ENCODE measurements around the gene SCG3. TPM values are rescaled to one million over a fixed set of nuclear protein-coding genes. Genes with fewer than 3 reads are reported as not detected.

SCG3 gene
- 0.28 TPM for polyA plus RNA-seq (2013, experiment 1 of 2)
- polyA plus RNA-seq (2013, experiment 2 of 2): 0.33 TPM

GRCh38 chr15:51681303-51681963, at the start of gene SCG3:
Gene SCG3, plus strand, starts transcription at chr15:51681503. Its CDS starts 253 bp downstream, at chr15:51681756.
- Histone ChIP-seq H3K4me2 (ENCODE audit: insufficient read depth, low read length, poor library complexity, severe bottlenecking) (peak within 1 kb of the TSS; percentile 70), H3K14ac (ENCODE audit: low read length) (no peak within 1 kb of the TSS), H3K4me1 (ENCODE audit: control insufficient read depth in 2 of 2, insufficient read depth in 1 of 2, low read depth in 1 of 2, low read length in 2 of 2) (peaks cover 0 to 5% of the 10 kb centered on the region in 2 donors), H3K36me3 (replicated peaks in 1 of 2; ENCODE audit: control insufficient read depth in 2 of 2, insufficient read depth in 2 of 2, low read length in 2 of 2) (no peaks in the 10 kb centered on the region), H2BK5ac (ENCODE audit: low read length) (no peak within 1 kb of the TSS), H3K9ac (ENCODE audit: low read depth, low read length, poor library complexity) (peak within 1 kb of the TSS; percentile 34), H3K23ac (ENCODE audit: low read depth, low read length, poor library complexity) (no peak within 1 kb of the TSS), H3K79me1 (ENCODE audit: low read depth, low read length) (no peaks in the 10 kb centered on the region), H3K27ac (replicated peaks; ENCODE audit: low read length) (no peak within 1 kb of the TSS), H4K91ac (ENCODE audit: low read depth, low read length, poor library complexity) (no peak within 1 kb of the TSS), H2AK5ac (ENCODE audit: low read depth, low read length) (no peak within 1 kb of the TSS), H3K4me3 (ENCODE audit: low read length in 2 of 2) (peak within 1 kb of the TSS; percentile 56 to 70), H2BK120ac (ENCODE audit: low read depth, low read length) (no peak within 1 kb of the TSS), H3K18ac (ENCODE audit: low read length) (no peak within 1 kb of the TSS), H2AFZ (ENCODE audit: low read length) (peak within 1 kb of the TSS; percentile 88), H2BK12ac (ENCODE audit: low read length) (no peak within 1 kb of the TSS), H4K8ac (ENCODE audit: low read depth, low read length) (no peak within 1 kb of the TSS), H3K4ac (ENCODE audit: low read length) (no peak within 1 kb of the TSS), H3K9me3 (replicated peaks in 1 of 2; ENCODE audit: control insufficient read depth in 2 of 2, insufficient read depth in 1 of 2, low read depth in 1 of 2, low read length in 2 of 2) (no peaks in the 10 kb centered on the region), H3K27me3 (ENCODE audit: control insufficient read depth in 3 of 3, insufficient read depth in 3 of 3, low read depth in 1 of 3, low read length in 3 of 3) (peaks cover 0 to 2% (median 2%) of the 10 kb centered on the region in 3 experiments), H2BK15ac (ENCODE audit: low read length) (no peak within 1 kb of the TSS)
- DNase-seq (ENCODE audit: low spot score): peak; percentile 88
- no CpG with 5 or more reads among the region's 38 CpGs for WGBS, 2 donors (ENCODE audit: extremely low coverage in 2 of 2, insufficient read length in 2 of 2, insufficient replicate concordance in 1 of 2)

DNA sequence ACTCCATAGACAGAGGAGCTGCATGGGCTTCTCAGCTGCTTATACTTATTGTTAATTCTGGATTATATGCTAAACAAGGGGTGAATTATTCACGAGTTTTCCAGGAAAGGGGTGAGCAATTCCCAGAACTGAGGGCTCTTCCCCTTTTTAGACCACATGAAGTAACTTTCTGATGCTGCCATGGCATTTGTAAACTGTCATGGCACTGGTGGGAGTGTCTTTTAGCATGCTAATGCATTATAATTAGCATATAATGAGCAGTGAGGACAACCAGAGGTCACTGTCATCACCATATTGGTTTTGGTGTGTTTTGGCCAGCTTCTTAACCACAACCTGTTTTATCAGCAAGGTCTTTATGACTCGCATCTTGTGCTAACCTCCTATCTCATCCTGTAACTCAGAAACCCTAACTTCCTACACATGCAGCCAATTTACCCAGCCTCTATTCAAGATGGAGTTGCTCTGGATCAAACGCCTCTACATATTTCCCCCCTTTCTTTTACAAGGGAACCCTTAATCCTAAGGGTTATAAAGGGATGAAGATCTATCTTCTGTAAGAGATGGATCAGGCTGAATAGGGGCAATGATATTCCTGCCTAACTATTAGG, 46.6 kb upstream of the SCG3 start:
- Histone ChIP-seq H2AK5ac (ENCODE audit: low read depth, low read length) (no peak overlapping the region), H3K4me3 (ENCODE audit: low read length in 2 of 2) (no peak overlapping the region), H2AFZ (ENCODE audit: low read length) (peak overlapping the region; percentile 41), H3K27ac (replicated peaks; ENCODE audit: low read length) (no peak overlapping the region), H3K27me3 (ENCODE audit: control insufficient read depth in 3 of 3, insufficient read depth in 3 of 3, low read depth in 1 of 3, low read length in 3 of 3) (no peaks in the 10 kb centered on the region), H2BK5ac (ENCODE audit: low read length) (no peak overlapping the region), H2BK12ac (ENCODE audit: low read length) (no peak overlapping the region), H4K8ac (ENCODE audit: low read depth, low read length) (no peak overlapping the region), H2BK120ac (ENCODE audit: low read depth, low read length) (no peak overlapping the region), H3K14ac (ENCODE audit: low read length) (no peak overlapping the region), H3K4me2 (ENCODE audit: insufficient read depth, low read length, poor library complexity, severe bottlenecking) (no peak overlapping the region), H3K36me3 (replicated peaks in 1 of 2; ENCODE audit: control insufficient read depth in 2 of 2, insufficient read depth in 2 of 2, low read length in 2 of 2) (no peaks in the 10 kb centered on the region), H3K9me3 (replicated peaks in 1 of 2; ENCODE audit: control insufficient read depth in 2 of 2, insufficient read depth in 1 of 2, low read depth in 1 of 2, low read length in 2 of 2) (no peaks in the 10 kb centered on the region), H2BK15ac (ENCODE audit: low read length) (no peak overlapping the region), H4K91ac (ENCODE audit: low read depth, low read length, poor library complexity) (no peak overlapping the region), H3K79me1 (ENCODE audit: low read depth, low read length) (no peaks in the 10 kb centered on the region), H3K4me1 (ENCODE audit: control insufficient read depth in 2 of 2, insufficient read depth in 1 of 2, low read depth in 1 of 2, low read length in 2 of 2) (peaks cover 2 to 6% of the 10 kb centered on the region in 2 donors), H3K23ac (ENCODE audit: low read depth, low read length, poor library complexity) (no peak overlapping the region), H3K4ac (ENCODE audit: low read length) (no peak overlapping the region), H3K18ac (ENCODE audit: low read length) (no peak overlapping the region), H3K9ac (ENCODE audit: low read depth, low read length, poor library complexity) (no peak overlapping the region)
- WGBS, 2 donors (ENCODE audit: extremely low coverage in 2 of 2, insufficient read length in 2 of 2, insufficient replicate concordance in 1 of 2): no CpG with 5 or more reads among the region's 3 CpGs
- DNase-seq (ENCODE audit: low spot score): no peak

DNA sequence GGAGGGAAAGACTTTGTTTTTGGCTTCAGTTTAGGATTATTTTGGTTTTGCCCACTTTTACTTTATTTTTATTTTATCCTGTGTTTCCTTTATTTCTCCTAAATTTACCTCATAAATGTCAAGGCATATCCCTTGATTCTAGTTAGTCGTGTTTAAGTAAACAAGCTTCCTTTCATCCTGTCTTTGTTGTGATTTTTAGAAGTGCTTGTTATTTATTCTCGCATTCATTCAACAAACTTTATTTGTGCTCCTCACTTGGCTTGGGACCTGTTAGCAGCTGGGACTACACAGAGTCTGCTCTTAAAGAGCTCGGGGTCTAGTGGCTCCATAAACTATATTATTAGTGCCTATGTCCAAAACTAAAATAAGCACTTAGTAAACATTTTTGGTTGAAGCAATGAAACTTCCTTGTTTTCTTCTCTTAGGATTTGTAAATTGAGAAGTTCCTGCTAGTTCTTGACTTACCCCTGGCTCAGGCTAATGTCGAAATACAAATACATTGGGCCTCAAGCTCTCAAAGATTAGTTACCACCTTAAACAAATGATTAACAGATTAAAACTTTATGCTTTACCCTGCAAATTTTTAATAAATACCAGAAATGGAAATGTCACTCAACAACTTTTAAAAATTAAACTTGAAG, 39.7 kb upstream of the SCG3 start:
- H3K18ac ChIP-seq (ENCODE audit: low read length): no peak overlapping the region
- H4K91ac ChIP-seq (ENCODE audit: low read depth, low read length, poor library complexity): no peak overlapping the region
- H3K27me3 ChIP-seq (ENCODE audit: control insufficient read depth in 3 of 3, insufficient read depth in 3 of 3, low read depth in 1 of 3, low read length in 3 of 3): peaks cover 0 to 12% (median 0%) of the 10 kb centered on the region in 3 experiments
- no peak overlapping the region for H2BK5ac ChIP-seq (ENCODE audit: low read length)
- H3K27ac ChIP-seq (replicated peaks; ENCODE audit: low read length): no peak overlapping the region
- H3K23ac ChIP-seq (ENCODE audit: low read depth, low read length, poor library complexity): no peak overlapping the region
- WGBS, 2 donors (ENCODE audit: extremely low coverage in 2 of 2, insufficient read length in 2 of 2, insufficient replicate concordance in 1 of 2): no CpG with 5 or more reads among the region's 4 CpGs
- no peak overlapping the region for H3K9ac ChIP-seq (ENCODE audit: low read depth, low read length, poor library complexity)
- no peak overlapping the region for H2BK15ac ChIP-seq (ENCODE audit: low read length)
- no peak overlapping the region for H2AK5ac ChIP-seq (ENCODE audit: low read depth, low read length)
- H4K8ac ChIP-seq (ENCODE audit: low read depth, low read length): no peak overlapping the region
- H3K79me1 ChIP-seq (ENCODE audit: low read depth, low read length): no peaks in the 10 kb centered on the region
- H2BK12ac ChIP-seq (ENCODE audit: low read length): no peak overlapping the region
- no peak overlapping the region for H2AFZ ChIP-seq (ENCODE audit: low read length)
- no peak for DNase-seq (ENCODE audit: low spot score)
- no peak overlapping the region for H3K4me3 ChIP-seq (ENCODE audit: low read length in 2 of 2)
- no peaks in the 10 kb centered on the region for H3K36me3 ChIP-seq (replicated peaks in 1 of 2; ENCODE audit: control insufficient read depth in 2 of 2, insufficient read depth in 2 of 2, low read length in 2 of 2)
- H3K14ac ChIP-seq (ENCODE audit: low read length): no peak overlapping the region
- H3K9me3 ChIP-seq (replicated peaks in 1 of 2; ENCODE audit: control insufficient read depth in 2 of 2, insufficient read depth in 1 of 2, low read depth in 1 of 2, low read length in 2 of 2): no peaks in the 10 kb centered on the region
- no peak overlapping the region for H3K4me2 ChIP-seq (ENCODE audit: insufficient read depth, low read length, poor library complexity, severe bottlenecking)
- H3K4me1 ChIP-seq (ENCODE audit: control insufficient read depth in 2 of 2, insufficient read depth in 1 of 2, low read depth in 1 of 2, low read length in 2 of 2): no peaks in the 10 kb centered on the region
- H3K4ac ChIP-seq (ENCODE audit: low read length): no peak overlapping the region
- H2BK120ac ChIP-seq (ENCODE audit: low read depth, low read length): no peak overlapping the region

- Histone ChIP-seq H3K27ac (replicated peaks; ENCODE audit: low read length) (no peak overlapping the region), H3K18ac (ENCODE audit: low read length) (no peak overlapping the region), H3K4me2 (ENCODE audit: insufficient read depth, low read length, poor library complexity, severe bottlenecking) (no peak overlapping the region), H2BK120ac (ENCODE audit: low read depth, low read length) (no peak overlapping the region), H3K14ac (ENCODE audit: low read length) (no peak overlapping the region), H4K91ac (ENCODE audit: low read depth, low read length, poor library complexity) (no peak overlapping the region), H3K4me1 (ENCODE audit: control insufficient read depth in 2 of 2, insufficient read depth in 1 of 2, low read depth in 1 of 2, low read length in 2 of 2) (no peaks in the 10 kb centered on the region), H2BK12ac (ENCODE audit: low read length) (no peak overlapping the region), H3K79me1 (ENCODE audit: low read depth, low read length) (no peaks in the 10 kb centered on the region), H2AFZ (ENCODE audit: low read length) (no peak overlapping the region), H3K9me3 (replicated peaks in 1 of 2; ENCODE audit: control insufficient read depth in 2 of 2, insufficient read depth in 1 of 2, low read depth in 1 of 2, low read length in 2 of 2) (no peaks in the 10 kb centered on the region), H3K4ac (ENCODE audit: low read length) (no peak overlapping the region), H3K36me3 (replicated peaks in 1 of 2; ENCODE audit: control insufficient read depth in 2 of 2, insufficient read depth in 2 of 2, low read length in 2 of 2) (no peaks in the 10 kb centered on the region), H3K27me3 (ENCODE audit: control insufficient read depth in 3 of 3, insufficient read depth in 3 of 3, low read depth in 1 of 3, low read length in 3 of 3) (peaks cover 0 to 12% (median 0%) of the 10 kb centered on the region in 3 experiments), H2BK5ac (ENCODE audit: low read length) (no peak overlapping the region), H2BK15ac (ENCODE audit: low read length) (no peak overlapping the region), H4K8ac (ENCODE audit: low read depth, low read length) (no peak overlapping the region), H2AK5ac (ENCODE audit: low read depth, low read length) (no peak overlapping the region), H3K4me3 (ENCODE audit: low read length in 2 of 2) (no peak overlapping the region), H3K23ac (ENCODE audit: low read depth, low read length, poor library complexity) (no peak overlapping the region), H3K9ac (ENCODE audit: low read depth, low read length, poor library complexity) (no peak overlapping the region)
- no peak for DNase-seq (ENCODE audit: low spot score)
- WGBS, 2 donors (ENCODE audit: extremely low coverage in 2 of 2, insufficient read length in 2 of 2, insufficient replicate concordance in 1 of 2): no CpG with 5 or more reads among the region's 1 CpG
Observed at GRCh38 chr15:51642696-51643095, 38.6 kb upstream of the SCG3 start.
